Measurements from ENCODE around the gene SLC25A6. TPM values are rescaled to one million over a fixed set of nuclear protein-coding genes. Genes with fewer than 3 reads are reported as not detected.

SLC25A6 gene
- total and polyA plus RNA-seq, 10 of the 15 experiments (the other 5 are each of a cell fraction or from before 2014, with no cell fraction given) = 61.9 to 642 (median 322) TPM

DNA sequence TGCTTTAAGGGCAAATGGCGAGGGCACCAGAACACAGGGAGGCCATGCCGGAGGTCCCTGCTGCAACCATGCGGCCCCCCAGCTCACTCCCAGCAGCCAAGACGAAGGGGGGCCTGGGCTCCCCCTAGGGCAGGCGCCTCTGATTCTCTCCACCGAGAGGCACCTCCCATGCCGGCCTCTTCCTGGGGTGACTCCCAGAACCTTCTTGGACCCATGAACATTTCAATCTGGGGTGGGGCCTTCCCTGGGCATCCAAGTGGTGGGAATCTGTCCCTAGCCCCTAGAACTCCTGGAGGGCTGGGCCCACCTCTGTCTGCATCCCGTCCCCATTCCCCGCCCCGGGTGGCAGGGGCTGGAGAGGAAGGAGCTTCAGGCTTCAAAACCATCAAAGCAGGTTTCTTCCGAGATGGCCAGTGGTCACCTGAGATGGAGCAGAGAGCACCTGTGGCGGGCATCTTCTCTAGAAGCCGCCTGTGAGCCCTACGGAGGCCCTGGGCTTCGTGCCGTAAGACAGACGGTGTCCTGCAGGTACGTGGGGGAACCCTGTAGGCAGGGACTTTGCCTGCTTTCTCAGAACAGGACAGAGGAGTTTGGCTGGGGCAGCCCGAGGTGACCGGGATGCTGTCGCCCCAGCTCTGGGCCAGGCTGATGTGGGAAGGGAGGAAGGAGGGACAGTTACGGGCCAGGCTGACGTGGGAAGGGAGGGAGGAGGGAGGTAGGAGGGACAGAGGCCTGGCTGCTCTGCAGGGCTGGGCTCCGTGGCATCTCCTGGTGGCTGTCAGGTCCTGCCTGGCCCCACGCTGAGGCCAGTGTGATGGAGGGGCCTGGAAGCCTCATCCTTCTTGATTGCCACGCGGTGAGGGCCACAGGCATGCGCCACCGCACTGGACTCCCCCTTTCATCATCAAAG, 6.8 kb upstream of the SLC25A6 start:
- H3K36me3 ChIP-seq (ENCODE audit: control insufficient read depth in 2 of 2, insufficient read depth in 2 of 2, low read length in 1 of 2) = peaks cover 7 to 16% of the 10 kb centered on the region in 2 experiments; a peak in 3 of 4 replicates
- H3K9me3 ChIP-seq (replicated peaks; ENCODE audit: control insufficient read depth, insufficient read depth, low read length) = no peaks in the 10 kb centered on the region; the same call in 2 of the 3 replicates
- no peaks in the 10 kb centered on the region for H4K20me1 ChIP-seq (ENCODE audit: control insufficient read depth, insufficient read depth)
- 91% methylated on average over 27 of the region's 29 CpGs for WGBS (ENCODE audit: insufficient coverage, insufficient replicate concordance, low lambda C conversion rate, missing lambda C conversion rate)
- ATAC-seq (no peak; the same call in 1 of the 3 replicates), FAIRE-seq (no peak), DNase-seq (ENCODE audit: low read depth, low spot score) (no peak)
- no peak overlapping the region for H2AFZ ChIP-seq (ENCODE audit: control insufficient read depth, low read depth, low read length)
- RAD21 ChIA-PET (ENCODE audit: unreplicated experiment) = no interaction called here
- POLR2A ChIA-PET = no interaction called here
- BruUV-seq (replicated peaks) = no TSS peak
- peaks cover 19% of the 10 kb centered on the region for H3K79me2 ChIP-seq (ENCODE audit: control insufficient read depth, insufficient read depth, low read length)
- H3K9ac ChIP-seq (ENCODE audit: control insufficient read depth, insufficient read depth, low read length) = no peak overlapping the region
- H3K27me3 ChIP-seq (replicated peaks in 1 of 2; ENCODE audit: control insufficient read depth in 2 of 2, insufficient read depth in 2 of 2, low read length in 1 of 2) = no peaks in the 10 kb centered on the region
- H3K4me3 ChIP-seq = no peak overlapping the region
- in situ Hi-C loops (cut with MboI) = no loop called here
- CTCF ChIA-PET = no interaction called here
- H3K27ac ChIP-seq (ENCODE audit: control insufficient read depth, insufficient read depth) = no peak overlapping the region
- H3K4me1 ChIP-seq (ENCODE audit: control insufficient read depth, insufficient read depth, low read length) = peaks cover 3% of the 10 kb centered on the region; the same call in 1 of the 2 replicates
- no peak for TF ChIP-seq GATAD2B (conservative IDR thresholded peaks at IDR 0.05; ENCODE audit: low read depth)
- TF ChIP-seq, protein P1, sequence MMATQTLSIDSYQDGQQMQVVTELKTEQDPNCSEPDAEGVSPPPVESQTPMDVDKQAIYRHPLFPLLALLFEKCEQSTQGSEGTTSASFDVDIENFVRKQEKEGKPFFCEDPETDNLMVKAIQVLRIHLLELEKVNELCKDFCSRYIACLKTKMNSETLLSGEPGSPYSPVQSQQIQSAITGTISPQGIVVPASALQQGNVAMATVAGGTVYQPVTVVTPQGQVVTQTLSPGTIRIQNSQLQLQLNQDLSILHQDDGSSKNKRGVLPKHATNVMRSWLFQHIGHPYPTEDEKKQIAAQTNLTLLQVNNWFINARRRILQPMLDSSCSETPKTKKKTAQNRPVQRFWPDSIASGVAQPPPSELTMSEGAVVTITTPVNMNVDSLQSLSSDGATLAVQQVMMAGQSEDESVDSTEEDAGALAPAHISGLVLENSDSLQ (IDR thresholded peaks at IDR 0.05) = no peak
- no peak for TF ChIP-seq NR2C2 (IDR thresholded peaks at IDR 0.05; ENCODE audit: borderline replicate concordance, control insufficient read depth, insufficient read length, low read depth)
- 0 out of 2 replicates have a peak, but pooled peaks have one; percentile 33 for TF ChIP-seq POLR2AphosphoS5 (IDR thresholded peaks at IDR 0.05; ENCODE audit: low read length)
- TF ChIP-seq, protein P2, sequence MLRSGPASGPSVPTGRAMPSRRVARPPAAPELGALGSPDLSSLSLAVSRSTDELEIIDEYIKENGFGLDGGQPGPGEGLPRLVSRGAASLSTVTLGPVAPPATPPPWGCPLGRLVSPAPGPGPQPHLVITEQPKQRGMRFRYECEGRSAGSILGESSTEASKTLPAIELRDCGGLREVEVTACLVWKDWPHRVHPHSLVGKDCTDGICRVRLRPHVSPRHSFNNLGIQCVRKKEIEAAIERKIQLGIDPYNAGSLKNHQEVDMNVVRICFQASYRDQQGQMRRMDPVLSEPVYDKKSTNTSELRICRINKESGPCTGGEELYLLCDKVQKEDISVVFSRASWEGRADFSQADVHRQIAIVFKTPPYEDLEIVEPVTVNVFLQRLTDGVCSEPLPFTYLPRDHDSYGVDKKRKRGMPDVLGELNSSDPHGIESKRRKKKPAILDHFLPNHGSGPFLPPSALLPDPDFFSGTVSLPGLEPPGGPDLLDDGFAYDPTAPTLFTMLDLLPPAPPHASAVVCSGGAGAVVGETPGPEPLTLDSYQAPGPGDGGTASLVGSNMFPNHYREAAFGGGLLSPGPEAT (IDR thresholded peaks at IDR 0.05; ENCODE audit: low read depth) = no peak
- TF ChIP-seq, protein P3, sequence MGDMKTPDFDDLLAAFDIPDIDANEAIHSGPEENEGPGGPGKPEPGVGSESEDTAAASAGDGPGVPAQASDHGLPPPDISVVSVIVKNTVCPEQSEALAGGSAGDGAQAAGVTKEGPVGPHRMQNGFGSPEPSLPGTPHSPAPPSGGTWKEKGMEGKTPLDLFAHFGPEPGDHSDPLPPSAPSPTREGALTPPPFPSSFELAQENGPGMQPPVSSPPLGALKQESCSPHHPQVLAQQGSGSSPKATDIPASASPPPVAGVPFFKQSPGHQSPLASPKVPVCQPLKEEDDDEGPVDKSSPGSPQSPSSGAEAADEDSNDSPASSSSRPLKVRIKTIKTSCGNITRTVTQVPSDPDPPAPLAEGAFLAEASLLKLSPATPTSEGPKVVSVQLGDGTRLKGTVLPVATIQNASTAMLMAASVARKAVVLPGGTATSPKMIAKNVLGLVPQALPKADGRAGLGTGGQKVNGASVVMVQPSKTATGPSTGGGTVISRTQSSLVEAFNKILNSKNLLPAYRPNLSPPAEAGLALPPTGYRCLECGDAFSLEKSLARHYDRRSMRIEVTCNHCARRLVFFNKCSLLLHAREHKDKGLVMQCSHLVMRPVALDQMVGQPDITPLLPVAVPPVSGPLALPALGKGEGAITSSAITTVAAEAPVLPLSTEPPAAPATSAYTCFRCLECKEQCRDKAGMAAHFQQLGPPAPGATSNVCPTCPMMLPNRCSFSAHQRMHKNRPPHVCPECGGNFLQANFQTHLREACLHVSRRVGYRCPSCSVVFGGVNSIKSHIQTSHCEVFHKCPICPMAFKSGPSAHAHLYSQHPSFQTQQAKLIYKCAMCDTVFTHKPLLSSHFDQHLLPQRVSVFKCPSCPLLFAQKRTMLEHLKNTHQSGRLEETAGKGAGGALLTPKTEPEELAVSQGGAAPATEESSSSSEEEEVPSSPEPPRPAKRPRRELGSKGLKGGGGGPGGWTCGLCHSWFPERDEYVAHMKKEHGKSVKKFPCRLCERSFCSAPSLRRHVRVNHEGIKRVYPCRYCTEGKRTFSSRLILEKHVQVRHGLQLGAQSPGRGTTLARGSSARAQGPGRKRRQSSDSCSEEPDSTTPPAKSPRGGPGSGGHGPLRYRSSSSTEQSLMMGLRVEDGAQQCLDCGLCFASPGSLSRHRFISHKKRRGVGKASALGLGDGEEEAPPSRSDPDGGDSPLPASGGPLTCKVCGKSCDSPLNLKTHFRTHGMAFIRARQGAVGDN (IDR thresholded peaks at IDR 0.05) = no peak
- TF ChIP-seq CHD1 (IDR thresholded peaks at IDR 0.05; ENCODE audit: low read depth, low read length) = no peak
- no peak for TF ChIP-seq CREM (IDR thresholded peaks at IDR 0.05; ENCODE audit: low read depth)
- no peak for TF ChIP-seq JUND (IDR thresholded peaks at IDR 0.05; ENCODE audit: low read depth, low read length)
- peak; percentile 66 for TF ChIP-seq POLR2A (IDR thresholded peaks at IDR 0.05; ENCODE audit: low read depth, low read length)
- no peak for TF ChIP-seq NR2F1 (conservative IDR thresholded peaks at IDR 0.05)
- no peak for TF ChIP-seq SMC3 (IDR thresholded peaks at IDR 0.05; ENCODE audit: borderline replicate concordance, low read length)
- intact Hi-C loops (cut with micrococcal nuclease; ENCODE audit: unreplicated experiment) = no loop called here
- SMC1A ChIA-PET (ENCODE audit: uncharacterized antibody, unreplicated experiment) = no interaction called here
- no peak overlapping the region for H3K4me2 ChIP-seq (ENCODE audit: control insufficient read depth, insufficient read depth)
